ENCODE data around the gene TRPM7.

- no peak for TF ChIP-seq CTCF (IDR thresholded peaks at IDR 0.05)
- TF ChIP-seq POLR2A (IDR thresholded peaks at IDR 0.05) = no peak
Observed at GRCh38 chr15:50558012-50558411, 128.6 kb downstream of the TRPM7 start.
